ENCODE data around the gene HS3ST5.
"Not testable (repeated sequence)": the region's sequence is repeated elsewhere in the genome, so short reads cannot be mapped to it uniquely, and the experiment has no call there.

Gene HS3ST5

GRCh38 chr6:114084327-114084890, 258.4 kb downstream of the HS3ST5 start:
- no peak for DNase-seq

GRCh38 chr6:114083251-114083650, 259.6 kb downstream of the HS3ST5 start:
- DNase-seq = no peak

GRCh38 chr6:114081730-114082129, 261.1 kb downstream of the HS3ST5 start:
- DNase-seq = no peak

DNA sequence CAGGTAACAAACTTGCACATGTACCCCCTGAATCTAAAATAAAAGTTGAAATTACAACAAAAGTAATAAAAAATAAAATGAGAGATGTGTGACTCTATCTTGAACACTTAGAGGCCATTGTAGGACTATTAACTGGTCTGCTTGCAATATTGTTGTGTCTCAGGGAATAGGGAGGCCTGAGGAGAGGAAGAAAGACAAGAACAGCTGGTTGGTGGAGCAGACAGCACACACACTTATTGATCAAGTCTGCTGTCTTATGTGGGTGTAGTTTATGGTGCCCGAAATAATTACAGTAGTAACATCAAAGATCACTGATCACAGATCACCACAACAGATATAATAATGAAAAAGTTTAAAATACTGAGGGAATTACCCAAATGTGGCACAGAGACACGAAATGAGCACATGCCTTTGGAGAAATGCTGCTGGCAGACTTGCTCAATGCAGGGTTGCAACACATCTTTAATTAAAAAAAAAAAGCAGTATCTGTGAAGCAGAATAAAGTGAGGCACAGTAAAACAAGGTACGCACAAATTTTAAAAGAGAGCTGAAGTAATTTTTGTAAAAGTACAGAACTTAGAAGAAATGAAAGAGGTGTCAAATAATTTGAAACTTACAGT, 261.8 kb downstream of the HS3ST5 start:
- no peak for DNase-seq

DNA sequence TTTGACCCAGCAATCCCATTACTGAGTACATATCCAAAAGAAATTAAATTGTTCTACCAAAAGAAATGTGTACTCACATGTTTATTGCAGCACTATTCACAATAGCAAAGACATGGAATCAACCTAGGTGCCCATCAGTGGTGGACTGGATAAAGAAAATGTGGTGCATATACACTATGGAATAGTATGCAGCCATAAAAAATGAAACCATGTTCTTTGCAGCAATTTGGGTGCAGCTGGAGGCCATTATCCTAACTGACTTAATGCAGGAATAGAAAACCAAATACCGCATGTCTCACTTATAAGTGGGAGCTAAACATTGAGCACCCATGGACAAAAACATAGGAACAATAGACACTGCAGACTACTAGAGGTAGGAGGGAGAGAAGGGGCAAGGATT, 262.4 kb downstream of the HS3ST5 start:
- DNase-seq = not testable (repeated sequence)

DNA sequence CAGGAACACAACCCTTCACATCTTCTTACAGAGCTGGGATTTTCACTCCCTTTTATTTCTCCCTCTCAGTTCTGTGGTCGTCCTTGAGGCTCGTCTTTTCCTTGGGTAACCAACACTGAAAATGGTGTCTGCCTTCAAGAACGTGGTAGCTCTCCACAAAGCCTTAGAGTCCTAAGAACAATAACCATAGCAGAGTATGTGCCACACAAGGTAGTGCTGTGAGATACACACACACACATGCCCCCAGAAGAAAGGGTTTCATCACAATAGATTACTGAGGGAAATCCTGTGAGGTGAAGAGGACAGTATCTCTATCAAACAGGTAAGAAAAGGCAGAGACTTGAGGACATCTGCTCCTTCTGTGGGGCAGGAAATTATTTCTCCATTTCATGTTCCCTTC, 267.0 kb downstream of the HS3ST5 start:
- DNase-seq = no peak

- no peak for DNase-seq
These were observed 267.5 kb downstream of the HS3ST5 start for GRCh38 chr6:114075300-114075699.

GRCh38 chr6:114068771-114069170, 274.1 kb downstream of the HS3ST5 start:
- no peak for DNase-seq

- DNase-seq = no peak
These were observed 274.7 kb downstream of the HS3ST5 start for GRCh38 chr6:114068116-114068515.

GRCh38 chr6:114064862-114065261, 278.0 kb downstream of the HS3ST5 start:
- no peak for DNase-seq

- DNase-seq = no peak
These were observed 278.9 kb downstream of the HS3ST5 start for GRCh38 chr6:114063956-114064355.

- no peak for DNase-seq
These were observed 280.6 kb downstream of the HS3ST5 start for GRCh38 chr6:114062199-114062598.

DNA sequence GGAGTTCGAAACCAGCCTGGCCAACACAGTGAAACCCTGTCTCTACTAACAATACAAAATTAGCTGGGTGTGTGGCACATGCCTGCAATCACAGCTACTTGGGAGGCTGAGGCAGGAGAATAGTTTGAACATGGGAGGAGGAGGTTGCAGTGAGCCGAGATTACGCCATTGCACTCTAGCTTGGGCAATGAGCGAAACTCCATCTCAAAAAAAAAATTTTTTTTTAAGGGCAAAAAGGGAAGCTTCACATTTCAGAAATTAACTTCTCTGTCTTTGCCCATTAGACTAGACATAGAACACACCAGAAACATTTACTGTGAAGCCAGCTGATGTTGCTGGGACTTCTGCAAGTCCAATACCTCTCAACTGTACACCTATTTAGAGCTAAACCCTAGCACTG, 281.1 kb downstream of the HS3ST5 start:
- no peak for DNase-seq

- no peak for DNase-seq
These were observed 281.7 kb downstream of the HS3ST5 start for GRCh38 chr6:114061116-114061515.

DNA sequence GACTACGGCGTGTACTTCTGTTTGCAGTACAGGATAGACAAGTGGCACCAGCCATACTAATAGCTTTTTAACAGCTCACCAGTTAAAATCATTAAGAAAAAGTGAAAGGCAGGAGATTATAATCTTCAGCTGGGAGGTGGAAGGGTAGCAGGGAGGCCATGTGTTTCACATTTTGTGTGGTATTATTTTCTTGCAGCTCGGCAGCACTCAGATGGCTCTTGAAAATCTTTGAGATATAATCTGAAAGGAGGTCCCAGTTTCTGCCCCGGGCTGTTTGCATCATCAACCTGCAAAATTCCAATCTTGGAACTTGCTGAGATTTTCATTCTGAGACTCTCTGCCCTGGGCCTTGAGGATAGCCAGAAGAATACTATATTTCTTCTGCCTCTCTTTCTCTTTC, 284.4 kb downstream of the HS3ST5 start:
- no peak for DNase-seq

- no peak for DNase-seq
These were observed 287.1 kb downstream of the HS3ST5 start for GRCh38 chr6:114055763-114056162.

DNA sequence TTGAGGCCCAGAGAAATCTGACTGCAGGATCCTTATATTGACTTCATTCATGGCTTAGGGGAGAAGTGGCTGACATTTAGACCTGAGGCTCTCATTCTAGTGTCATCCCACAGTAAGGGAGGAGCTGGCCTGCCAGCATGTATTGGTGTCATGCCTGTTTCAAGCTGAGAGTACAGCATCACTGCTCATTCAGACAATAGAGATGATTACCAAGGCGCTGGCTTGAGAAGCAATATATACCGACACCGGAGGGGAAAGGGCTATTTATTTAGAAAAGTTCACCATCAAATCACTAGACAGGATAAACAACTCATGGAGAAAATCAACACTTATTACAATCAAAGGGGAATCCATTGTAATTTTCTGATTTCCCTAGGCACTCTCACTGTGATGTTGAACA, 287.5 kb downstream of the HS3ST5 start:
- no peak for DNase-seq

GRCh38 chr6:114053791-114054190, 289.0 kb downstream of the HS3ST5 start:
- no peak for DNase-seq

DNA sequence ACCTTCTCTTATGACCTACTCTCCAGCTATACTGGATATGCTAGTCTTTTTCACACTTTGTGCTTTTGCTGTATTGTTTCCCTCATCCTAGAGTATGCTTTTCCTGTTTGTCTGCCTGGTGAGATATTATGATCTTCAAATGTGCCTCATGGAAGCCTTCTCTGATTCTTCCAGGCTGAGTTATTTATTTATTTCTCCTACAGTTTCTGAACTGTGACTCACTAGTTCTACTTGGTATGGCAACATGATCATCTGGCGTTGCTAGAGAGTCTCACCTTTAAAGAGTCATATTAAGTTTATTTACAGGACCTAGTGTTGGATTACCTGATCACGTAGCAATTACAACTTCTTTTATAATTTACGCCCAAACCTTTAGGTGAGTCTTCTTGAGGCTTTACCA, 290.7 kb downstream of the HS3ST5 start:
- no peak for DNase-seq

- no peak for DNase-seq
These were observed 291.8 kb downstream of the HS3ST5 start for GRCh38 chr6:114051031-114051430.

DNA sequence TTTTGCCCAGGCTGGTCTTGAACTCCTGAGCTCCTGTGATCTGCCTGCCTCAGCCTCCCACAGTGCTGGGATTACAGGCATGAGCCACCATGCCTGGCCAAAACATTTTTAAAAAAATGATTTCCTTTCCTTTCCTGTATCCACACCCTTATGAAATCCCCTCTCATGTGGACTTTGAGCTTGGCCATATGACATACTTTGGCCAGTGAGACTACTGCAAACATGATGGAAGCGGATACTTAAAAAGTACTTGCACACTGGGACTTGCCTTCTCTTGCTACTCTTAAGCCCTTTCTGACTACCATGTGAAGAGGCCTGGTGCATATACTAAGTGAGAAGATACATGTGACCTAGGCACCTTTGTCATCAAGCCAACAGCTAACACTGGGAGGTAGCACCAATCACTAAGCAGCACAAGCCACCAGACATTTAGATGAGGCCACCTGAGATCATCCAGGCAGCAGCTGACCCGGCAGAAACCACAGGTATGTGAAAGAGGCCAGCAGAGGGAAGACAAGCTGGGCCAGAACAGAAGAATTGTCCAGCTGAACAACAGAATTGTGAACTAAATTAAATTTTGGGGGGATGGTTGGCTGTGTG, 293.4 kb downstream of the HS3ST5 start:
- DNase-seq = no peak

DNA sequence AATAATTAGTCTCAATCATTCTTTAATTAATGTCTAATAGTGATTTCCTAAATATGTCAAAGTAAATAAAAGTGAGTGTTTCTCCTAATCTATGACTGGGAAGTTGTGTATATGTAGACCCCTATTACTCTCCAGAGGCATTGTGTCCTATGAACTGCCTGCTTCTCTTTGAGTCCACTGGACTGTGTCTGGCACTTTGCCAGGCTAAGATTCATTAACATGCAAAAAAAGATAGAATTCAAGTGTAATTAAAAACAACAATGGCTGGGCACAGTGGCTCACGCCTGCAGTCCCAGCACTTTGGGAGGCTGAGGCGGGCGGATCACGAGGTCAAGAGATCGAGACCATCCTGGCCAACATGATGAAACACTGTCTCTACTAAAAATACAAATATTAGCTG, 298.3 kb downstream of the HS3ST5 start:
- not testable (repeated sequence) for DNase-seq

DNA sequence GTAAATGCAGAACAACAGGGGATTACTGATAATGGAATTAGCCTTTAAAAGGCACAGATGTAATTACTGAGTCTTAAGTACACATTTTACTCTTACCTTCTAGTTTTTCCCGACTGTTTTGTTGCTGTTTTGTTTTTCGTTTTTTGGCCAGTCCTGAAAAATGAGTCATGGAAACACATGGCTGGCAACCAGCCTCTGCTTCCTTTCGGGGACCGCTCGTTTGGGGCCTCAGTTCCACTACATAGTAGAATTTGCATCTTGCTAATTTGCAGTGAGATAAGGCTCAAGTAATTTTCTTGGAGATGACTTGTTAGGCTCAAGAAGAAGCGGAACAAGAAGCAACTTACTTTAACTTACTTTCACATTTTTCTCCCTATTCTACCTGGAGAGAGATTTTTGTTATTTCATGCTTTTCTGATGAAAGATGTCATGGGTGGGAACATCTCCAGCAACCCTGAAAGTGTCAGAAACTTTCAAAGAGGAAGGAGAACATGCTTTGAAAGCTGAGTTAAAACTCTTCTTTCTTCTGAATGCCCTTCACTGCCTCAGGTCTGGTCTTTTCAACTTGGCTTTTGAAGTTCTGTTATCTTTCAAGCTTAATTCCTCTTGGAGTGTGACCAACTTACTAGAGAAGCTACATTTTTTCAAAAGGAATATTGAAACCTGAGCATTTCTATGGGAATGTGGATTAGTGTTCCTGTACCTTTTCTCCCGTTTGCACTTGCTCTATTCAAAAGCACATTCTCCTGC, 300.4 kb downstream of the HS3ST5 start:
- no peak for DNase-seq

DNA sequence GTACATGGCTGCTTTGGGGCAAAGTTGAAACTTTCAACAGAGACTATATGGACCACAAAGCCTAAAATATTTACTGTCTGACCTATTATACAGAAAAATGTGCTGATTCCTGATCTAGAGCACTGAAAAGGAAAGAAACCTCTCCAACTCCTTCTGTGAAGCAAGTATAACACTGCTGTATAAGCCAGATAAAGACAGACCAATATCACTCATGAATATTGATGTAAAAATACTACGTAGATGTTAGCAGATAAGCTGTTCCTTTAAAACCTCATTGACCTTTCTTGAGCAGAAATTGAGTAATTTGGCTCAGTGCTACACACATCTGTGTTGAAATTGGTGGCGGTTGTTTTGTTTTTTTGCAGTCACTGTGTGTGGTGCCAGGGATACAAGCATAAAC, 302.0 kb downstream of the HS3ST5 start:
- no peak for DNase-seq
